OCI-LY1 (cell line): ENCODE results near the gene MAD2L1BP.

Experiments
- H2AFZ ChIP-seq: fragments of 200-600 bp; sonication (generic), shearing (Covaris generic); 2 replicates; pipeline ENCODE4 v1.6.0; 2014; ENCODE audit warnings: antibody characterized with exemption, mild to moderate bottlenecking, low read length
- H3F3A ChIP-seq: fragments of 200-600 bp; sonication (generic), shearing (Covaris generic); 2 replicates; pipeline ENCODE4 v1.6.0; 2014; ENCODE audit warnings: mild to moderate bottlenecking, antibody characterized with exemption, low read length, moderate library complexity; ENCODE audit not compliant: insufficient read depth
- H3K27ac ChIP-seq: fragments of 200-600 bp; sonication (generic); 2 replicates; pipeline ENCODE4 v1.5.1; 2014; ENCODE audit warnings: low read length, mixed run types, mild to moderate bottlenecking, low read depth; ENCODE audit not compliant: poor library complexity, severe bottlenecking
- H3K27me3 ChIP-seq: fragments of 200-600 bp; sonication (generic); 2 replicates; pipeline ENCODE4 v1.6.0; 2014; ENCODE audit warnings: antibody characterized with exemption, mild to moderate bottlenecking, low read length, moderate library complexity; ENCODE audit not compliant: insufficient read depth
- H3K36me3 ChIP-seq: fragments of 200-600 bp; sonication (generic); 2 replicates; pipeline ENCODE4 v1.6.1; 2014; ENCODE audit warnings: mild to moderate bottlenecking, antibody characterized with exemption, low read length, moderate library complexity, mixed read lengths; ENCODE audit not compliant: insufficient read depth
- H3K4me1 ChIP-seq: fragments of 200-600 bp; sonication (generic); 2 replicates; pipeline ENCODE4 v1.5.1; 2014; ENCODE audit warnings: mild to moderate bottlenecking, low read length, moderate library complexity; ENCODE audit not compliant: insufficient read depth, severe bottlenecking
- H3K4me2 ChIP-seq: fragments of 200-600 bp; sonication (generic), shearing (Covaris generic); 2 replicates; pipeline ENCODE4 v1.6.1; 2014; ENCODE audit warnings: low read length
- H3K4me3 ChIP-seq: fragments of 200-600 bp; sonication (generic); 2 replicates; pipeline ENCODE4 v1.5.1; 2014; ENCODE audit warnings: low read length, low read depth, mild to moderate bottlenecking, mixed read lengths; ENCODE audit not compliant: poor library complexity, severe bottlenecking
- H3K79me2 ChIP-seq: fragments of 200-600 bp; shearing (Covaris generic); 2 replicates; pipeline ENCODE4 v1.6.1; 2016; ENCODE audit warnings: mixed run types, low read length, mixed read lengths; ENCODE audit not compliant: insufficient read depth
- H3K9ac ChIP-seq: fragments of 200-600 bp; sonication (generic), shearing (Covaris generic); 2 replicates; pipeline ENCODE4 v1.6.1; 2014; ENCODE audit warnings: mild to moderate bottlenecking, low read length, mixed read lengths
- H3K9me2 ChIP-seq: fragments of 200-600 bp; sonication (generic), shearing (Covaris generic); 2 replicates; pipeline ENCODE4 v1.6.1; 2014; ENCODE audit warnings: low read depth, mild to moderate bottlenecking, low read length, mixed read lengths
- H3K9me3 ChIP-seq: fragments of 200-600 bp; shearing (Covaris generic); 2 replicates; pipeline ENCODE4 v1.6.1; 2014; ENCODE audit warnings: low read length, mixed read lengths
- H4K20me1 ChIP-seq: fragments of 200-600 bp; sonication (generic), shearing (Covaris generic); 2 replicates; pipeline ENCODE4 v1.6.0; 2016; ENCODE audit warnings: mild to moderate bottlenecking, low read length; ENCODE audit not compliant: insufficient read depth
- EZH2 ChIP-seq: fragments of 200-600 bp; sonication (generic), shearing (Covaris generic); IDR thresholded peaks from 2 replicates; pipeline ENCODE4 v1.8.0; 2017; ENCODE audit warnings: borderline replicate concordance, mixed run types, mild to moderate bottlenecking, antibody characterized with exemption, low read length, moderate library complexity, mixed read lengths
- TF ChIP-seq, protein P1 (sequence below): fragments of 200-600 bp; sonication (generic), shearing (Covaris generic); IDR thresholded peaks from 2 replicates; pipeline ENCODE4 v1.5.1; 2017; ENCODE audit warnings: mild to moderate bottlenecking, antibody characterized with exemption, low read length, moderate library complexity, mixed read lengths

MAD2L1BP gene

DNA sequence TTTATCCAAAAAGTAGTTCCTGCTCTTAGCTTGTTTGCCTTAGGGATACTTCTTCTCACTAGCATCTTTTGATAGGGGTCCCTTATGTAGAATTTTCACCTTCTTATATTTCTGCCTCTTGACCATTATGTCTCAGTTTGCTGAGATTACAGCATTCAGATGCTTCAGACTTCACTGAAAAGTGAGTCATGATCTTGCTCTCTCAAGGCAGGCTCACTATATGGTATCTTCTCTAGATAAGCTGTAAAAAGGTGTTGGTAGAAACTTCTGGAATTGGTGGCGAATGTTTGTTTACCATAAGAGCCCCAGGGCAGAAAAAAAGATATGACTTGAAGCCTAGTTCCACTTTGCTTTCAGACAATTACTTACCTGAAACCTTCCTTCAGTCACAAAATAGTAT, 26.2 kb upstream of the MAD2L1BP start:
- Histone ChIP-seq H2AFZ (no peak overlapping the region), H3K27me3 (no peaks in the 10 kb centered on the region), H4K20me1 (no peaks in the 10 kb centered on the region), H3K27ac (no peak overlapping the region), H3K9me2 (no peaks in the 10 kb centered on the region), H3F3A (no peaks in the 10 kb centered on the region), H3K9me3 (no peaks in the 10 kb centered on the region), H3K79me2 (no peaks in the 10 kb centered on the region), H3K4me2 (no peak overlapping the region), H3K4me1 (peaks cover 7% of the 10 kb centered on the region), H3K4me3 (no peak overlapping the region), H3K36me3 (peaks cover 90% of the 10 kb centered on the region), H3K9ac (no peak overlapping the region)
- TF ChIP-seq, protein P1, sequence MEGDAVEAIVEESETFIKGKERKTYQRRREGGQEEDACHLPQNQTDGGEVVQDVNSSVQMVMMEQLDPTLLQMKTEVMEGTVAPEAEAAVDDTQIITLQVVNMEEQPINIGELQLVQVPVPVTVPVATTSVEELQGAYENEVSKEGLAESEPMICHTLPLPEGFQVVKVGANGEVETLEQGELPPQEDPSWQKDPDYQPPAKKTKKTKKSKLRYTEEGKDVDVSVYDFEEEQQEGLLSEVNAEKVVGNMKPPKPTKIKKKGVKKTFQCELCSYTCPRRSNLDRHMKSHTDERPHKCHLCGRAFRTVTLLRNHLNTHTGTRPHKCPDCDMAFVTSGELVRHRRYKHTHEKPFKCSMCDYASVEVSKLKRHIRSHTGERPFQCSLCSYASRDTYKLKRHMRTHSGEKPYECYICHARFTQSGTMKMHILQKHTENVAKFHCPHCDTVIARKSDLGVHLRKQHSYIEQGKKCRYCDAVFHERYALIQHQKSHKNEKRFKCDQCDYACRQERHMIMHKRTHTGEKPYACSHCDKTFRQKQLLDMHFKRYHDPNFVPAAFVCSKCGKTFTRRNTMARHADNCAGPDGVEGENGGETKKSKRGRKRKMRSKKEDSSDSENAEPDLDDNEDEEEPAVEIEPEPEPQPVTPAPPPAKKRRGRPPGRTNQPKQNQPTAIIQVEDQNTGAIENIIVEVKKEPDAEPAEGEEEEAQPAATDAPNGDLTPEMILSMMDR, result no peak
- no peak for TF ChIP-seq EZH2

DNA sequence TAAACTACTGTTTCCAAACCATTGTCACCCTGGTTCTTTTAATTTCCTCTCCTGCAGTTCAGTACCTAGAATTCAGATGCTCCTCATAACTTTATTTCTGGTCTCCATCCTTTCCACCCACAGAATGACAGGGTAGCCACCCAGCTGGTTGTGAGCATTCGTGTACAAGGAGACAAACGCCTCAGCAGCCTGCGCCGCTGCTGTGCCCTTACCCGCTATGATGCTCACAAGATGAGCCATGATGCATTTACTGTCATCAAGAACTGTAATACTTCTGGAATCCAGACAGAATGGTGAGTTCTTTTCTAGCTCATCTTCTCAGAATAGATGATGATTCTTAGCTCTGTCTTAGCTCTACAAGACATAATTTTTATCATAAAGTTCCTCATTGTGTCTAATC, 25.2 kb upstream of the MAD2L1BP start:
- TF ChIP-seq, protein P1, result no peak
- TF ChIP-seq EZH2, result no peak
- Histone ChIP-seq H3K9ac (no peak overlapping the region), H3K27me3 (no peaks in the 10 kb centered on the region), H4K20me1 (no peaks in the 10 kb centered on the region), H3K9me3 (no peaks in the 10 kb centered on the region), H3K79me2 (no peaks in the 10 kb centered on the region), H3K4me1 (peaks cover 7% of the 10 kb centered on the region), H3F3A (no peaks in the 10 kb centered on the region), H3K27ac (no peak overlapping the region), H3K4me2 (no peak overlapping the region), H3K4me3 (no peak overlapping the region), H3K9me2 (no peaks in the 10 kb centered on the region), H3K36me3 (peaks cover 87% of the 10 kb centered on the region), H2AFZ (no peak overlapping the region)

DNA sequence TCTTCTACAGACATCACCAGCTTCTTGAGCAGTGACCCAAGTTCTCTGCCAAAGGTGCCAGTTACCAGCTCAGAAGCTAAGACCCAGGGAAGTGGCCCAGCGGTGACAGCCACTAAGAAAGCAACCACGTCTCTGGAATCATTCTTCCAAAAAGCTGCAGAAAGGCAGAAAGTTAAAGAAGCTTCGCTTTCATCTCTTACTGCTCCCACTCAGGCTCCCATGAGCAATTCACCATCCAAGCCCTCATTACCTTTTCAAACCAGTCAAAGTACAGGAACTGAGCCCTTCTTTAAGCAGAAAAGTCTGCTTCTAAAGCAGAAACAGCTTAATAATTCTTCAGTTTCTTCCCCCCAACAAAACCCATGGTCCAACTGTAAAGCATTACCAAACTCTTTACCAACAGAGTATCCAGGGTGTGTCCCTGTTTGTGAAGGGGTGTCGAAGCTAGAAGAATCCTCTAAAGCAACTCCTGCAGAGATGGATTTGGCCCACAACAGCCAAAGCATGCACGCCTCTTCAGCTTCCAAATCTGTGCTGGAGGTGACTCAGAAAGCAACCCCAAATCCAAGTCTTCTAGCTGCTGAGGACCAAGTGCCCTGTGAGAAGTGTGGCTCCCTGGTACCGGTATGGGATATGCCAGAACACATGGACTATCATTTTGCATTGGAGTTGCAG, 21.8 kb upstream of the MAD2L1BP start:
- Histone ChIP-seq H2AFZ (no peak overlapping the region), H3K36me3 (peaks cover 79% of the 10 kb centered on the region), H4K20me1 (no peaks in the 10 kb centered on the region), H3K4me3 (no peak overlapping the region), H3K4me1 (peaks cover under 1% of the 10 kb centered on the region), H3K27ac (no peak overlapping the region), H3K27me3 (no peaks in the 10 kb centered on the region), H3K9me3 (no peaks in the 10 kb centered on the region), H3K9ac (no peak overlapping the region), H3K9me2 (no peaks in the 10 kb centered on the region), H3K4me2 (no peak overlapping the region), H3F3A (no peaks in the 10 kb centered on the region), H3K79me2 (no peaks in the 10 kb centered on the region)
- TF ChIP-seq EZH2, result no peak
- TF ChIP-seq, protein P1, result no peak
